HL-60 (cell line): ENCODE measurements around the gene SLC7A1.

Experiments used
- DNase-seq, 2 experiments: peaks; one replicate each; pipeline ENCODE4 v3.0.0-alpha.2; 2010 to 2020; ENCODE audit warnings: low read depth in 1 of 2, low spot score in 1 of 2
- H3K27ac ChIP-seq: fragments of 250-450 bp; sonication (Bioruptor Pico); replicated peaks from 2 replicates; pipeline ENCODE4 v1.5.1; 2020; ENCODE audit warnings: mild to moderate bottlenecking, moderate library complexity
- H3K27me3 ChIP-seq: fragments of 250-450 bp; sonication (Bioruptor Pico); 2 replicates; pipeline ENCODE4 v1.5.1; 2021; ENCODE audit warnings: mild to moderate bottlenecking, moderate library complexity; ENCODE audit not compliant: insufficient read depth, poor library complexity, severe bottlenecking
- H3K4me3 ChIP-seq: replicated peaks from 2 replicates; pipeline ENCODE4 v1.5.1; 2011; ENCODE audit warnings: mild to moderate bottlenecking, control low read depth, low read length; ENCODE audit not compliant: insufficient read depth
- CTCF ChIP-seq: IDR thresholded peaks from one replicate; pipeline ENCODE4 v1.5.1; 2011; ENCODE audit warnings: low read length, control low read depth, inconsistent platforms; ENCODE audit not compliant: insufficient read depth
- GABPA ChIP-seq: IDR thresholded peaks from 2 replicates; pipeline ENCODE4 v1.6.1; 2012; ENCODE audit warnings: low read depth
- POLR2AphosphoS5 ChIP-seq: IDR thresholded peaks from 2 replicates; pipeline ENCODE4 v1.6.1; 2012; ENCODE audit warnings: low read depth
- REST ChIP-seq: IDR thresholded peaks from 2 replicates; pipeline ENCODE4 v1.6.1; 2012; ENCODE audit warnings: low read depth; ENCODE audit not compliant: insufficient replicate concordance
- SPI1 ChIP-seq: IDR thresholded peaks from 2 replicates; pipeline ENCODE4 v1.6.1; 2012; ENCODE audit warnings: low read depth, mild to moderate bottlenecking, borderline replicate concordance

SLC7A1 gene

GRCh38 chr13:29521336-29521735, 74.2 kb downstream of the SLC7A1 start:
- TF ChIP-seq CTCF (no peak), REST (no peak), POLR2AphosphoS5 (no peak), GABPA (no peak), SPI1 (no peak)
- no peak overlapping the region for H3K4me3 ChIP-seq
- no peaks in the 10 kb centered on the region for H3K27me3 ChIP-seq
- no peak for DNase-seq
- no peak overlapping the region for H3K27ac ChIP-seq

GRCh38 chr13:29520671-29521070, 74.8 kb downstream of the SLC7A1 start:
- H3K27ac ChIP-seq: no peak overlapping the region
- no peak overlapping the region for H3K4me3 ChIP-seq
- DNase-seq: no peak
- H3K27me3 ChIP-seq: no peaks in the 10 kb centered on the region
- TF ChIP-seq SPI1 (no peak), REST (no peak), GABPA (no peak), CTCF (no peak), POLR2AphosphoS5 (no peak)

DNA sequence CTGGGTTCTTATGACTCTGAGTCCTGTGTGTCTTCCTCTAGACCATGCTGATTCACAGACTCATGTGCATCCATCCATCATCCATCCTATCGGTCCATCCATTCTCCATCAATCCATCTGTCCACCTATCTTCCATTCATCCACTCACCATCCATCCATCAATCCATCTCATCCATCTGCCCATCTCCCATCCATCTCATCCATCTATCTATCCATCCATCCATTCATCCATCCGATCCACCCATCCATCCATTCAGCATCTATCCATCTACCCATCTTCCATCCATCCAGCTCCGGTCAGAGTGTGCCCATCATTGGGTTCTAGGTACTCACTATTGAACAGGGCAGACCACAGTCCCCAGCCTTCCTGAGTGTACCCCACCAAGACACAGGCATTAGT, 75.6 kb downstream of the SLC7A1 start:
- no peak for TF ChIP-seq SPI1
- no peak for TF ChIP-seq GABPA
- no peak for TF ChIP-seq REST
- TF ChIP-seq CTCF: no peak
- no peak for TF ChIP-seq POLR2AphosphoS5
- no peak overlapping the region for H3K4me3 ChIP-seq
- no peaks in the 10 kb centered on the region for H3K27me3 ChIP-seq
- no peak for DNase-seq
- no peak overlapping the region for H3K27ac ChIP-seq
